Subcutaneous adipose tissue (tissue), 4 donors: ENCODE results near the gene GNAT2. TPM values are rescaled to one million over a fixed set of nuclear protein-coding genes. Genes with fewer than 3 reads are reported as not detected.

Experiments used
- small RNA-seq: library from RNA; depleted of rRNA; stranded (forward); fragments of <200 nt; gene quantifications from one replicate; pipeline ENCODE3, GENCODE V24; 2016
- total RNA-seq, 4 donors: library from RNA; depleted of rRNA; stranded (reverse); fragments of >200 nt; gene quantifications; one replicate each; pipeline ENCODE4 v1.1.0, GENCODE V29; 2016
- TF ChIP-seq, protein P1 (sequence below): fragments of 450-650 bp; IDR thresholded peaks from one replicate; pipeline ENCODE4 v1.5.1; 2016; ENCODE audit warnings: low read depth, mild to moderate bottlenecking, control low read depth, antibody characterized with exemption, moderate library complexity

The GNAT2 gene
- total RNA-seq, 4 donors from 2014 or later, result not detected

DNA sequence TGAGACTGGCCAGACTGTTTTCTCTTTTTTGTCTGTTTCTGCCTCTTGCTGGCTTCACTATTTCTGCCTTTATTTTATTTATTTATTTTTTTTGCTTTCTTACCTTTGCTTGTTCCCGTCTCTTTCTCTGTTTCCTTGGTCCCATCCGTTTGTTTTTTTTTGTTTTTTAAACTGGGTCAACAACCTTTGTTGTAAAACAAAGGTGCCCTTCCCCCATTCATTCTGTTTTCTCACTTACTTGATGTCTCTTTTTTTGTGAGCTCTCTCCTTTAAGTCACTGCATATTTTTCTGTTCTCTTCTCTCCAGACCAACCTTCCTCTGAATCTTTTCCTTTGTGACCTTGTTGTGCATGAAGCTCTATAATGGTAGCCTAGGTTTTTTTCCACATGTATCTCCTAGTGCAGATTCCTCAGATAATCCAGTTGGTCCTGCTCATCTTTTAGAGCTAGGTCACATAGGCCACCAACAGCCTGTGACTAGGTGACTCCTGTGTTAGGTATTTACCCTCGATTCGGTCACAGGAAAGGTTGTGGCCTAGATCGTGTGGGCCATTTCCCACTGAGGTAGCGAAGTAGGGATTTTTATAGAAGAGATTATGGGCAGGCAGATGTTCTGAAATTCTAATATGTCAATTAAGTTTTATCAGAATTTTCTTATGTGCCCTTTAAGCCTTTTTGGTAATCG, 55.1 kb downstream of the GNAT2 start:
- TF ChIP-seq, protein P1, sequence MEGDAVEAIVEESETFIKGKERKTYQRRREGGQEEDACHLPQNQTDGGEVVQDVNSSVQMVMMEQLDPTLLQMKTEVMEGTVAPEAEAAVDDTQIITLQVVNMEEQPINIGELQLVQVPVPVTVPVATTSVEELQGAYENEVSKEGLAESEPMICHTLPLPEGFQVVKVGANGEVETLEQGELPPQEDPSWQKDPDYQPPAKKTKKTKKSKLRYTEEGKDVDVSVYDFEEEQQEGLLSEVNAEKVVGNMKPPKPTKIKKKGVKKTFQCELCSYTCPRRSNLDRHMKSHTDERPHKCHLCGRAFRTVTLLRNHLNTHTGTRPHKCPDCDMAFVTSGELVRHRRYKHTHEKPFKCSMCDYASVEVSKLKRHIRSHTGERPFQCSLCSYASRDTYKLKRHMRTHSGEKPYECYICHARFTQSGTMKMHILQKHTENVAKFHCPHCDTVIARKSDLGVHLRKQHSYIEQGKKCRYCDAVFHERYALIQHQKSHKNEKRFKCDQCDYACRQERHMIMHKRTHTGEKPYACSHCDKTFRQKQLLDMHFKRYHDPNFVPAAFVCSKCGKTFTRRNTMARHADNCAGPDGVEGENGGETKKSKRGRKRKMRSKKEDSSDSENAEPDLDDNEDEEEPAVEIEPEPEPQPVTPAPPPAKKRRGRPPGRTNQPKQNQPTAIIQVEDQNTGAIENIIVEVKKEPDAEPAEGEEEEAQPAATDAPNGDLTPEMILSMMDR, result no peak

DNA sequence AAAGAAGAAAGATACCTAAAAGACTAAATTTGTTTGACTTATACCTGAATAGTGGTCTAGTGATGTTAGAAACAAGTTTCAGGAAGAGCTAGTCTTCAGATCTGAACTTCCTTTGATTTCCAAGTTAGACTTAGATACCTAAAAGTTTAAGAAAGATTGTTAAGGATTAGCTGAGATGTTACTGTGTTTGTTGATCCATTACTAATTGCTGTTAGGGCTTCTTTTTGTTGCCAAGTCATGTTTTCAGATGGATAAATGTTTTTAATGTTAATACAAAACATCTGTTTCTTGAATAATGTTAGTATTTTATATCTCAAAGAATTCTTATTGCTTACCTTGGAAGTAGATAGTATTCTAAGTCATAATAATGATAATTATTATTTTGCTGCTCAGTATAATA, 59.4 kb downstream of the GNAT2 start:
- TF ChIP-seq, protein P1, result no peak

DNA sequence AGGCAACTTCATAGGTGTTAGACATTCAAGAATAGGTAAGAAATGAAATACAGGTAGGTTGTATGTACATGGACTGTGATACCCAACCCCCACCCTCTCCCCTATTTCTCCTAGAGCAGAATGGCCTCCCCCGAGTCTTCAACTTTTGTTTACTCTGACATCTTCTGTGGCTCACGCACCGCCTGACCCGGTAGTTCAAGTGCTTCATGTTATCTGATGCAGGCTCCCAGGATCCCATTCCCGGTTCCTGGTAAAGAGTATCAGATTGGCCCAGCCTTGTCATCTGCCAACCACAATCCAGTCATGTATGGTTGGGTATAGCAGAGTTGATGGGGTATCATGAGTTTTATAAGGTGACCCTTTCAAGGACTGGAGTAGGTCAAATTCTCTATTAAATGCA, 61.9 kb downstream of the GNAT2 start:
- TF ChIP-seq, protein P1, result no peak

DNA sequence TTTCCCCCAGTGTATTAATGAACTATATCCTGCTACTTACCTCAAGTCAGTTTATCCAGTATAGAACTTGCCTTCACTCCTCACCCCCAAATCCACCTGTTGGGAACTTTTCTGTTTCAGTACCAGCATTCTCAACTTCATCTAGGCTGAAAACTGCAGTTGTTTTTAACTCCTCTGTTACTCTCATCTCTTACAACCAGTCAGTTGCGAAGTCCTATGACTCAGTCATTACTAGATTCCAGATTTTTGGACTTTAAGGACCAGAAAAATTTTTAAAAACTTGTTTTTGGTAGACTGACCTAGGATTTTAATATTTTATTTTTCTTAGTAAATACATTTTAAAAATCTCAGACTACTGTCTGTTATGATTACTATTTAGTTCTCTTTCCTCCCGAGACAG, 62.9 kb downstream of the GNAT2 start:
- TF ChIP-seq, protein P1, result no peak

Small RNA genes lying within 50 kb of the gene (small RNA-seq; reads per million reads assigned to genes)
- not detected for gene RNU6V

Other genes starting within 250 kb of the GNAT2 start
- gene SORT1, start 221.7 kb downstream of the GNAT2 start, total RNA-seq, result 100 to 1,000 TPM; 126 to 140 (median 130) TPM
- 10 to 100 TPM; 15.1 to 46.0 (median 30.3) TPM for gene PSMA5, start 193.2 kb downstream of the GNAT2 start, total RNA-seq
- 1 to 10 TPM in 1 of 4 donors, under 1 TPM in 3; 0.22 to 1.3 (median 0.83) TPM for gene SYPL2, start 153.1 kb downstream of the GNAT2 start, total RNA-seq
- 1 to 10 TPM; 2.4 to 3.1 (median 2.8) TPM for gene ATXN7L2, start 135.7 kb downstream of the GNAT2 start, total RNA-seq
- 1 to 10 TPM; 4.0 to 6.6 (median 5.5) TPM for gene CYB561D1, start 125.5 kb downstream of the GNAT2 start, total RNA-seq
- gene AMIGO1, start 109.9 kb downstream of the GNAT2 start, total RNA-seq, result 1 to 10 TPM; 2.6 to 5.4 (median 3.4) TPM
- not detected for gene GPR61, start 79.7 kb downstream of the GNAT2 start, total RNA-seq
- gene GNAI3, start 71.0 kb downstream of the GNAT2 start, total RNA-seq, result 1 to 10 TPM; 5.7 to 9.1 (median 7.9) TPM
- gene AMPD2, start 221 bp upstream of the GNAT2 start, total RNA-seq, result 10 to 100 TPM; 20.2 to 27.9 (median 25.3) TPM
- 10 to 100 TPM; 16.7 to 35.0 (median 20.9) TPM for gene GSTM4, start 36.5 kb upstream of the GNAT2 start, total RNA-seq
- 10 to 100 TPM; 38.0 to 87.8 (median 58.4) TPM for gene GSTM2, start 48.4 kb upstream of the GNAT2 start, total RNA-seq
- 10 to 100 TPM in 1 of 4 donors, not detected in 3; 42.7 TPM for gene GSTM1, start 68.2 kb upstream of the GNAT2 start, total RNA-seq
- gene GSTM5, start 92.6 kb upstream of the GNAT2 start, total RNA-seq, result 1 to 10 TPM; 2.8 to 5.7 (median 3.5) TPM
- gene GSTM3, start 121.4 kb upstream of the GNAT2 start, total RNA-seq, result 10 to 100 TPM; 38.2 to 62.8 (median 45.7) TPM
- not detected for gene EPS8L3, start 144.3 kb upstream of the GNAT2 start, total RNA-seq